Spleen (tissue), 7 donors: Measurements from ENCODE around the gene ATF3.

Experiments used
- CTCF ChIP-seq, 11 experiments: fragments of 200-600 bp in 7 of 11; fragments of 450-650 bp in 4 of 11; sonication (generic) in 4 of 11; IDR thresholded peaks in 8 of 11; conservative IDR thresholded peaks in 3 of 11; 1 replicate in 7 of 11; 2 replicates in 4 of 11; pipeline versions ENCODE4 v1.4.0 to v1.8.0; 2016 to 2021; ENCODE audit warnings: antibody characterized with exemption in 11 of 11, inconsistent platforms in 4 of 11, mild to moderate bottlenecking in 1 of 11
- POLR2A ChIP-seq, 3 donors: fragments of 450-650 bp; IDR thresholded peaks; one replicate each; pipeline ENCODE4 v1.5.1; 2017; ENCODE audit warnings: antibody characterized with exemption in 3 of 3, mild to moderate bottlenecking in 1 of 3
- donor health status: DM: no; HTN: no; CAD: no; lungs with moderate emphysema.
- donor health status: DM: no; HTN: no; CAD: no.
- donor health status: DM: no; HTN: no; CAD: no.

- peak; percentile 67 to 97 (median 88) for TF ChIP-seq CTCF (IDR thresholded peaks at IDR 0.05 in 8 of 11, conservative IDR thresholded peaks at IDR 0.05 in 3 of 11)
- TF ChIP-seq POLR2A (IDR thresholded peaks at IDR 0.05): no peak
These were observed 21.8 kb downstream of the ATF3 start for GRCh38 chr1:212630158-212630900.
